ENCODE data around the gene ZNF622. TPM values are rescaled to one million over a fixed set of nuclear protein-coding genes. Genes with fewer than 3 reads are reported as not detected.

The ZNF622 gene
- total and polyA plus RNA-seq, 11 donors, result 43.7 to 171 (median 58.4) TPM

GRCh38 chr5:16418471-16418922 lies 47.1 kb downstream of the ZNF622 start:
- peak in 4 of 5 donors; percentile 45 to 76 (median 68) for DNase-seq
- H3K27ac ChIP-seq, result peak overlapping the region in 9 of 12 donors; percentile 54 to 82 (median 71)
- intact Hi-C loops (cut with DNase I), result loop anchor here in 1 of 10 donors (1.0 to 5.0 kb wide), 2 partner anchors 39 to 40 kb away; no protein-coding TSS in a partner anchor
- H3K4me3 ChIP-seq, result no peak overlapping the region
- H3K9me3 ChIP-seq, result no peaks in the 10 kb centered on the region
- TF ChIP-seq POLR2A (IDR thresholded peaks at IDR 0.05) (no peak), CTCF (IDR thresholded peaks at IDR 0.05) (no peak)
- 17 to 31% (median 26%) methylated on average over 4 of the region's 4 CpGs for WGBS, 4 donors
- peaks cover 0 to 9% (median 0%) of the 10 kb centered on the region in 12 donors for H3K4me1 ChIP-seq
- ATAC-seq, result peak; percentile 95 to 97 (median 96)
- H3K36me3 ChIP-seq, result no peaks in the 10 kb centered on the region
- H3K27me3 ChIP-seq, result no peaks in the 10 kb centered on the region

GRCh38 chr5:16417398-16418074 lies 48.1 kb downstream of the ZNF622 start:
- WGBS, 4 donors, result 59 to 67% (median 62%) methylated on average over 6 of the region's 6 CpGs
- Histone ChIP-seq H3K4me3 (no peak overlapping the region), H3K36me3 (no peaks in the 10 kb centered on the region), H3K9me3 (no peaks in the 10 kb centered on the region), H3K27me3 (no peaks in the 10 kb centered on the region), H3K4me1 (peaks cover 0 to 9% (median 0%) of the 10 kb centered on the region in 12 donors), H3K27ac (peak overlapping the region in 11 of 12 donors; percentile 30 to 82 (median 66))
- intact Hi-C loops (cut with DNase I), result loop anchor here in 1 of 10 donors (1.0 to 5.0 kb wide), 2 partner anchors 39 to 40 kb away; no protein-coding TSS in a partner anchor
- no peak for TF ChIP-seq CTCF (IDR thresholded peaks at IDR 0.05)
- no peak for ATAC-seq
- no peak for DNase-seq

- Histone ChIP-seq H3K27me3 (no peaks in the 10 kb centered on the region), H3K4me3 (no peak overlapping the region), H3K4me1 (peaks cover 0 to 9% (median 0%) of the 10 kb centered on the region in 12 donors), H3K27ac (no peak overlapping the region), H3K36me3 (no peaks in the 10 kb centered on the region), H3K9me3 (no peaks in the 10 kb centered on the region)
- TF ChIP-seq CTCF (IDR thresholded peaks at IDR 0.05) (no peak), POLR2A (IDR thresholded peaks at IDR 0.05) (no peak)
- intact Hi-C loops (cut with DNase I), result loop anchor here in 1 of 10 donors (5.0 kb wide), 1 partner anchor 42 kb away; no protein-coding TSS in a partner anchor
- 73 to 84% (median 79%) methylated on average over 2 of the region's 2 CpGs for WGBS, 4 donors
- DNase-seq (no peak), ATAC-seq (no peak)
These were observed 50.7 kb downstream of the ZNF622 start for GRCh38 chr5:16414861-16415260.

- Histone ChIP-seq H3K4me3 (no peak overlapping the region), H3K9me3 (no peaks in the 10 kb centered on the region), H3K27me3 (no peaks in the 10 kb centered on the region), H3K27ac (no peak overlapping the region), H3K36me3 (no peaks in the 10 kb centered on the region), H3K4me1 (peaks cover 0 to 5% (median 0%) of the 10 kb centered on the region in 12 donors)
- TF ChIP-seq POLR2A (IDR thresholded peaks at IDR 0.05) (no peak), CTCF (IDR thresholded peaks at IDR 0.05) (no peak)
- 66 to 90% (median 81%) methylated on average over 1 of the region's 1 CpG for WGBS, 4 donors
- no peak for DNase-seq
- ATAC-seq, result no peak
- intact Hi-C loops (cut with DNase I), result no loop called here
These were observed 52.3 kb downstream of the ZNF622 start for GRCh38 chr5:16413166-16413860.
